T-helper 1 cell treated with Interleukin-12 subunit alpha and Interleukin-12 subunit beta and Interleukin-4 antibody, amounts not matched to agents 30 μg/mL and 1 μg/mL, for 36 hours (primary cell): ENCODE results near the gene SPON1.
A peak's percentile ranks its signal among the peaks of the same experiment; 100 is the strongest.
"Not testable (repeated sequence)": the region's sequence is repeated elsewhere in the genome, so short reads cannot be mapped to it uniquely, and the experiment has no call there.

ENCODE experiments used
- H3K27ac Mint-ChIP-seq: one replicate; pipeline ENCODE4 v1.8.0; 2021; ENCODE audit warnings: mild to moderate bottlenecking, mixed read lengths
- H3K27me3 Mint-ChIP-seq: one replicate; pipeline ENCODE4 v1.8.0; 2021; ENCODE audit warnings: low read depth, mixed read lengths
- H3K36me3 Mint-ChIP-seq: one replicate; pipeline ENCODE4 v1.8.0; 2021; ENCODE audit warnings: low read depth, mixed read lengths
- H3K4me1 Mint-ChIP-seq: one replicate; pipeline ENCODE4 v1.8.0; 2021; ENCODE audit warnings: low read depth, mixed read lengths
- H3K4me3 Mint-ChIP-seq: one replicate; pipeline ENCODE4 v1.8.0; 2021; ENCODE audit warnings: mild to moderate bottlenecking, moderate library complexity, mixed read lengths
- H3K9me3 Mint-ChIP-seq: one replicate; pipeline ENCODE4 v1.8.0; 2021; ENCODE audit warnings: mixed read lengths

The SPON1 gene

DNA sequence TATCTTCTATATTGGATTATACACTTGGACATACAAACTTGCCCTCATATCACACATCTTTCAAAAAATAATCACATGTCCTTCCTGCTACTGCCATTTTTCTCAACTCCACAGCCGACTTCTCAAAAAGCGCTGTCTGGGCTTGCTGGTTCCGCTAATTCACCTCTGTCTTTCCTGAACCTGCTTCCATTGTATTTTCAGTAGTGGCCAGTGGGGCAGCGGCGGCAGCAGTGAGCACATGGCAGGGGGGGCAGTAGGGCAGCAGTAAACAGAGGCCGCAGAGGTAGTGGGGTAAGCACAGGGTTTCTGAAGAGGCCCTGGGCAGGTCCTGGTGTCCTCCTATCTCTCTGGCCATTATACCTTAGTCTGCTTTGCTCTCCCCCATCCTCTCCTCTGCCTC, 270.1 kb downstream of the SPON1 start:
- Mint-ChIP-seq H3K9me3 (no peaks in the 10 kb centered on the region), H3K27me3 (peaks cover 16% of the 10 kb centered on the region), H3K27ac (no peak overlapping the region), H3K4me3 (no peak overlapping the region), H3K4me1 (no peaks in the 10 kb centered on the region), H3K36me3 (no peaks in the 10 kb centered on the region)

DNA sequence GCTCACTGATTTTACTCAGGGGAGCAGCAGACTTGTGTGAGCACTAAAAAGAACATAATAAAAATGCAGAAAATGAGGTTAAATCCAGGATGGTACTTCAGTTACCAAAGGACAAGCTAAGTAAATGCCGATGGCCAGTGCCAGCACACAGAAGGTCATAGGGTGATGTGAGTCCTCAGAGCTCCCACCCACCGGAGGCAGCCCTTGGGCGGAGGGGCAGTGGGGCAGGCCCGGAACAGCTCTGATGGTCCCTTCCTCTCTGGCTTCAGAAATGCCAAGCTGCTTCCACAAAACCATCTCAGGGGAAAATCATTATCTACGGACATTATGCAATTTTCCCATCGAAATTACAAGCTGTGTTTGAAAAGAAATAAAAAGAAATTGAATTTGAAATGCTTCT, 271.9 kb downstream of the SPON1 start:
- Mint-ChIP-seq H3K27me3 (peaks cover 20% of the 10 kb centered on the region), H3K4me3 (no peak overlapping the region), H3K27ac (no peak overlapping the region), H3K36me3 (no peaks in the 10 kb centered on the region), H3K9me3 (no peaks in the 10 kb centered on the region), H3K4me1 (no peaks in the 10 kb centered on the region)

- Mint-ChIP-seq H3K27ac (no peak overlapping the region), H3K4me3 (no peak overlapping the region), H3K4me1 (no peaks in the 10 kb centered on the region), H3K36me3 (no peaks in the 10 kb centered on the region), H3K27me3 (peaks cover 20% of the 10 kb centered on the region), H3K9me3 (no peaks in the 10 kb centered on the region)
Measured at GRCh38 chr11:14235701-14236100, 273.2 kb downstream of the SPON1 start.

GRCh38 chr11:14237444-14237961, 275.0 kb downstream of the SPON1 start:
- H3K9me3 Mint-ChIP-seq: no peaks in the 10 kb centered on the region
- H3K27ac Mint-ChIP-seq: no peak overlapping the region
- no peak overlapping the region for H3K4me3 Mint-ChIP-seq
- H3K36me3 Mint-ChIP-seq: no peaks in the 10 kb centered on the region
- H3K4me1 Mint-ChIP-seq: no peaks in the 10 kb centered on the region
- peaks cover 18% of the 10 kb centered on the region for H3K27me3 Mint-ChIP-seq

DNA sequence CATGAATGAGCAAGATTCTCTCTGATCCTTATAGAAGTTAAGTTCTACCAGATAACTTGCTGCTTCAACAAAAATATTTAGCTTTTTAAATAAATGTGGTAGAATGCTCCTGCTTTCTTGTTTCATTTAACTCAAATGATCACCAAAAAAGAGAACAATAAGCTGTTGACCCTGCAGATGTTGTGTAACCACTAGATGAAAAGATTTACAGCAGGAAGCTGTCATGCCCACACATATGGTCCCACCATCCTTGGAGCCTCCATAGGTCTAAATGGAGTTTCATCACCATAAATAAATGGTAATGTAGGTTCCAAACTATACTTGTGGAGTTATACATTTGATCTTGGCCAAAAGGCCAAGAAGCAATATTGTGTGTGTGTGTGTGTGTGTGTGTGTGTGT, 277.7 kb downstream of the SPON1 start:
- H3K36me3 Mint-ChIP-seq: no peaks in the 10 kb centered on the region
- no peaks in the 10 kb centered on the region for H3K9me3 Mint-ChIP-seq
- H3K27me3 Mint-ChIP-seq: peaks cover 18% of the 10 kb centered on the region
- no peak overlapping the region for H3K4me3 Mint-ChIP-seq
- H3K4me1 Mint-ChIP-seq: no peaks in the 10 kb centered on the region
- H3K27ac Mint-ChIP-seq: no peak overlapping the region

GRCh38 chr11:14240951-14241350, 278.4 kb downstream of the SPON1 start:
- no peaks in the 10 kb centered on the region for H3K36me3 Mint-ChIP-seq
- H3K4me1 Mint-ChIP-seq: no peaks in the 10 kb centered on the region
- H3K27me3 Mint-ChIP-seq: peaks cover 17% of the 10 kb centered on the region
- no peaks in the 10 kb centered on the region for H3K9me3 Mint-ChIP-seq
- H3K27ac Mint-ChIP-seq: no peak overlapping the region
- no peak overlapping the region for H3K4me3 Mint-ChIP-seq

GRCh38 chr11:14242187-14242586, 279.7 kb downstream of the SPON1 start:
- Mint-ChIP-seq H3K27me3 (peaks cover 19% of the 10 kb centered on the region), H3K4me3 (no peak overlapping the region), H3K9me3 (no peaks in the 10 kb centered on the region), H3K27ac (no peak overlapping the region), H3K36me3 (no peaks in the 10 kb centered on the region), H3K4me1 (no peaks in the 10 kb centered on the region)

GRCh38 chr11:14242733-14243132, 280.2 kb downstream of the SPON1 start:
- H3K36me3 Mint-ChIP-seq: no peaks in the 10 kb centered on the region
- no peaks in the 10 kb centered on the region for H3K9me3 Mint-ChIP-seq
- H3K4me1 Mint-ChIP-seq: peaks cover 5% of the 10 kb centered on the region
- H3K27ac Mint-ChIP-seq: no peak overlapping the region
- no peak overlapping the region for H3K4me3 Mint-ChIP-seq
- peaks cover 24% of the 10 kb centered on the region for H3K27me3 Mint-ChIP-seq

DNA sequence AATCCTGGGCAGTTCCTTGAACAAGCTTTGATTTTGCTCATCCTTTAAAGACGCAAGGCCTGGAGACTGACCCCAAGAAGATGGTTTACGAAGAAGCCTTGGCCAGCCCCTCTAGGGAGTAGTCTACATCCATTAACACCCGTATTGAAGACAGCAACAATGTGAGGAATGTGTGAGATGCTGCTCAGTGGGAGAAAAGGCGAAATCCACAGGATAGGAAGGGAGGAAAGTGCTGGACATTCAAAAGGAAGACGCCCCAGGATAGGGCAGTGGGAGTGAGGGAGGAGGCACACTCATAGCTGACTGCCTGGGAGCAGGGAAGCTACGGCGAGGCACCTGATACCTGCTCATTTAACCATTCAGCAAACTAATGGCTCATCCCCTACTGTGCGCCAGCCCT, 282.4 kb downstream of the SPON1 start:
- Mint-ChIP-seq H3K27ac (no peak overlapping the region), H3K27me3 (peaks cover 36% of the 10 kb centered on the region), H3K4me1 (peaks cover 22% of the 10 kb centered on the region), H3K9me3 (no peaks in the 10 kb centered on the region), H3K4me3 (no peak overlapping the region), H3K36me3 (no peaks in the 10 kb centered on the region)

GRCh38 chr11:14245444-14245843, 282.9 kb downstream of the SPON1 start:
- H3K27ac Mint-ChIP-seq: no peak overlapping the region
- no peaks in the 10 kb centered on the region for H3K9me3 Mint-ChIP-seq
- H3K4me3 Mint-ChIP-seq: no peak overlapping the region
- H3K36me3 Mint-ChIP-seq: no peaks in the 10 kb centered on the region
- peaks cover 22% of the 10 kb centered on the region for H3K4me1 Mint-ChIP-seq
- H3K27me3 Mint-ChIP-seq: peaks cover 41% of the 10 kb centered on the region

GRCh38 chr11:14248580-14248981, 286.1 kb downstream of the SPON1 start:
- peaks cover 22% of the 10 kb centered on the region for H3K4me1 Mint-ChIP-seq
- H3K9me3 Mint-ChIP-seq: no peaks in the 10 kb centered on the region
- peaks cover 43% of the 10 kb centered on the region for H3K27me3 Mint-ChIP-seq
- peak overlapping the region; percentile 23 for H3K4me3 Mint-ChIP-seq
- H3K36me3 Mint-ChIP-seq: no peaks in the 10 kb centered on the region
- H3K27ac Mint-ChIP-seq: no peak overlapping the region

- H3K27me3 Mint-ChIP-seq: peaks cover 43% of the 10 kb centered on the region
- H3K4me3 Mint-ChIP-seq: peak overlapping the region; percentile 23
- peaks cover 22% of the 10 kb centered on the region for H3K4me1 Mint-ChIP-seq
- no peaks in the 10 kb centered on the region for H3K36me3 Mint-ChIP-seq
- no peaks in the 10 kb centered on the region for H3K9me3 Mint-ChIP-seq
- H3K27ac Mint-ChIP-seq: peak overlapping the region; percentile 14
Measured at GRCh38 chr11:14249121-14249963, 286.8 kb downstream of the SPON1 start.

DNA sequence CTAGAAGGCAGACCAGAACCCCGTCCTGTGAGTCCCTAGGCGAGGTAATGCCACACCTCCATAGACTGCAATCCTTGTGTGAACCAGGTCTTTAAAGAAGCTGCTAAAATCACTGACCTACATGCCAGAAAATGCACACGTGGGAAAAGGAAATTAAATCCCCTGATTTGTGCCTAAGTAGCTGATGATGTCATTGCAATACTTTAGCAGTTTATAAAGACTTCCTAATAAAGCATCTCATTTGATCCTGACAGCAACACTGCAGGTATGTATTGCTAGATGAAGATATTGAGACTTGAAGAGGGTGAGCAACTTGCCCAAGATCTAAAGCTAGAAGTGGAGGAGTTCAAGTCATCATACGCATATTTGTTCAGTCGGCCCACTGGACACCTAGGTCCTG, 289.2 kb downstream of the SPON1 start:
- H3K27ac Mint-ChIP-seq: no peak overlapping the region
- no peaks in the 10 kb centered on the region for H3K9me3 Mint-ChIP-seq
- H3K4me3 Mint-ChIP-seq: no peak overlapping the region
- peaks cover 40% of the 10 kb centered on the region for H3K27me3 Mint-ChIP-seq
- H3K4me1 Mint-ChIP-seq: peaks cover 22% of the 10 kb centered on the region
- no peaks in the 10 kb centered on the region for H3K36me3 Mint-ChIP-seq

DNA sequence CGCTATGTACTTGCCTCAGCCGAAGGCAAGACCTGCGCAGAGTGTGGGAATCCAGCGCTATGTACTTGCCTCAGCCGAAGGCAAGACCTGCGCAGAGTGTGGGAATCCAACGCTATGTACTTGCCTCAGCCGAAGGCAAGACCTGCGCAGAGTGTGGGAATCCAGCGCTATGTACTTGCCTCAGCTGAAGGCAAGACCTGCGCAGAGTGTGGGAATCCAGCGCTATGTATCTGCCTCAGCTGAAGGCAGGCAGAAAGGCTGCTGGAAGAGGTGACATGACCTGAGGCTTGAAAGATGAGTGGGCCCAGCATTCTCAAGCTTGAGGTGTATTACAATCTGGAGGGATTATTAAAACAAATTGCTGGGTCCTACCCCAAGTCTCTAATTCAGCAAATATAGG, 290.0 kb downstream of the SPON1 start:
- not testable (repeated sequence) for H3K9me3 Mint-ChIP-seq, H3K4me3 Mint-ChIP-seq, H3K36me3 Mint-ChIP-seq, H3K27ac Mint-ChIP-seq
- Mint-ChIP-seq H3K27me3 (peaks cover 34% of the 10 kb centered on the region), H3K4me1 (peaks cover 19% of the 10 kb centered on the region)

GRCh38 chr11:14253421-14253820, 290.9 kb downstream of the SPON1 start:
- H3K36me3 Mint-ChIP-seq: no peaks in the 10 kb centered on the region
- no peak overlapping the region for H3K27ac Mint-ChIP-seq
- peaks cover 10% of the 10 kb centered on the region for H3K4me1 Mint-ChIP-seq
- no peak overlapping the region for H3K4me3 Mint-ChIP-seq
- no peaks in the 10 kb centered on the region for H3K9me3 Mint-ChIP-seq
- peaks cover 27% of the 10 kb centered on the region for H3K27me3 Mint-ChIP-seq
